HAP-1 (cell line): ENCODE data around the gene SLC6A1.

Source experiments
- DNase-seq, 2 experiments: peaks; one replicate each; pipeline ENCODE4 v3.0.0-alpha.2; 2016 to 2020; ENCODE audit warnings: low spot score in 2 of 2
- H3K27me3 ChIP-seq: fragments of 250-450 bp; sonication (Bioruptor Pico); 2 replicates; pipeline ENCODE4 v1.5.1; 2020; ENCODE audit warnings: low read depth, mild to moderate bottlenecking, moderate library complexity
- H3K36me3 ChIP-seq: fragments of 250-450 bp; sonication (Bioruptor Pico); replicated peaks from 2 replicates; pipeline ENCODE4 v1.5.1; 2020; ENCODE audit warnings: mild to moderate bottlenecking
- H3K4me1 ChIP-seq: fragments of 250-450 bp; sonication (Bioruptor Pico); 2 replicates; pipeline ENCODE4 v1.5.1; 2020; ENCODE audit warnings: mild to moderate bottlenecking
- H3K4me3 ChIP-seq: fragments of 250-450 bp; sonication (Bioruptor Pico); 2 replicates; pipeline ENCODE4 v1.5.1; 2020; ENCODE audit warnings: mild to moderate bottlenecking, moderate library complexity
- H3K9me3 ChIP-seq: fragments of 250-450 bp; sonication (Bioruptor Pico); 2 replicates; pipeline ENCODE4 v1.5.1; 2020; ENCODE audit warnings: mild to moderate bottlenecking, moderate library complexity
- in situ Hi-C: fragments of 300-500 bp; cut with MboI; formaldehyde crosslinking; loops from 3 replicates; pipeline ENCODE4 v1.14.3; 2020; ENCODE audit warnings: low sequenced_read_pairs, inconsistent platforms, mixed read lengths

The SLC6A1 gene

DNA sequence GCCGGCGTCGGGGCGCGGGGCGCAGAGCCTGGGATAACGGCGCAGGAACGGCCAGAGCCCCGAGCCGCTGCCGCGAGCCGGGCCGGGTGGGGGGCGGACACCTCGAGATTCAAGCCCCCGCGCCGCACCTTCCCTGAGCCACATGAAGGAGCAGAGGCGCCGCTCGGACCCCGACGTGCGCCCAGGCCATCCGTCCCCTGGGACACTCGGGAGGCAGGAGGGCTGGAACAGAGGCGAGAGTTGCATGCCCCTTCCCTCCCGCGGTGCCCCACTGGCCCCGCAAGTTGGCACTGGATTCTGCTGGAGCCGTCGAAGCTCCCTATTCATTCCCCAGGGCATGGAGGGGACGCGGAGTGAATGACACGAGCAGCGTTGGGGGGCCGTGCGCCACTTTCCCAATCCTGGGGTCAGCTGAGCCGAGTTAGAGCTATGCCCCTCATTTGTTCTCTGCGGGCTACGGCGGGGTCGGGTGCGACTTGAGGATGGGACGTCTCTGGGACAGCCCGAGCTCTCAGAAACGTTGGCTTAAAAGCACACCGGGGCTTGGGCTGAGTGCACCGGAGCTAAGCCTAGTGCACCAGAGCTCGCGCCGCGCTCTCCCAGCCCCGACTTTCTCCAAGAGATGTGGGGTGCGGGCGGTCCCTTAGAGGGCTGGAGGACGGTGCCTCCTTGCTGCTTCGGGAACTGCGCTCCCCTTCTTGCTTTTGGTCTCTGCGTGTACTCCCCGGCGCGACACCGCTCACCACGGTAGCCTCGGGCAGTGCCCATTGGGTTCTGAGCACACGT lies 588 bp downstream of the SLC6A1 start:
- in situ Hi-C loops = no loop called here
- Histone ChIP-seq H3K9me3 (no peaks in the 10 kb centered on the region), H3K27me3 (peaks cover 32% of the 10 kb centered on the region), H3K4me1 (no peaks in the 10 kb centered on the region), H3K4me3 (no peak overlapping the region), H3K36me3 (no peaks in the 10 kb centered on the region)
- no peak for DNase-seq

DNA sequence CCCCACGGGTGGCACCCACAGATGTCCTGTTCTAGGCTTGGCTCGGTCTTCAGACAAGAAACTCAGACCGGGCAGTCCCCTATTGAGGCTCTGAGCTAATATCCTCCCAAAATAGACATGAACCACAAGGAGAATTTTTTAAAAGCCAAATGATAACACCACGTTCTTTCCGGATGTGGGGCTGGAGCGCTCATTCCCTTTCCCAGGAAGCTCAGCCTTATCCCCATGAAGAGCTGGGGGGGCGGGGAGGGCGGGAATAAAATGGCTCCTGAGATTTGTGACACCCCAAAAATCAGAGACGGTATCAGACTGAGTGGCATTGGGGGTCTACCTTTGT lies 1.1 kb downstream of the SLC6A1 start:
- Histone ChIP-seq H3K27me3 (peaks cover 32% of the 10 kb centered on the region), H3K4me1 (no peaks in the 10 kb centered on the region), H3K36me3 (no peaks in the 10 kb centered on the region), H3K4me3 (no peak overlapping the region), H3K9me3 (no peaks in the 10 kb centered on the region)
- in situ Hi-C loops = no loop called here
- no peak for DNase-seq

DNA sequence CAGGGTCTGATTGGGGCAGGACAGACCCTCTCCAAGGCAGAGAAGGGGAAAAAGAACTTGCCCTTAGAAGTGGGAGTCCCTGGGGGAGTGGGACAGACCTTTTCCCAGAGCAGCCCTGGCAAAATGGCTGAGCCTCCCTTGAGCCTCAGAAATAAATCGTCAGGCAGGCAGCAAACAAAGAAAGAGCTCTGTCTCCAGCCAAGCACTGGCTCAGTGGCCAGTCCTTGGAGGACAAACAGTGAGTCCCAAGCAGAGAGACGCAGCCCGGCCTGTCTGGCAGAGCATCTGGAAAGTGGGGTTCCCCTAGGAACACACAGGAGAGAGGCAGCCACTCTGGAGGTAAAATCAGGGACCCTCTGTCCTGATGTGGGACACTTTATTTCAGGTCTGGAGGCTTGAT lies 1.8 kb downstream of the SLC6A1 start:
- in situ Hi-C loops = no loop called here
- Histone ChIP-seq H3K36me3 (no peaks in the 10 kb centered on the region), H3K4me1 (no peaks in the 10 kb centered on the region), H3K4me3 (no peak overlapping the region), H3K27me3 (peaks cover 32% of the 10 kb centered on the region), H3K9me3 (no peaks in the 10 kb centered on the region)
- no peak for DNase-seq

DNA sequence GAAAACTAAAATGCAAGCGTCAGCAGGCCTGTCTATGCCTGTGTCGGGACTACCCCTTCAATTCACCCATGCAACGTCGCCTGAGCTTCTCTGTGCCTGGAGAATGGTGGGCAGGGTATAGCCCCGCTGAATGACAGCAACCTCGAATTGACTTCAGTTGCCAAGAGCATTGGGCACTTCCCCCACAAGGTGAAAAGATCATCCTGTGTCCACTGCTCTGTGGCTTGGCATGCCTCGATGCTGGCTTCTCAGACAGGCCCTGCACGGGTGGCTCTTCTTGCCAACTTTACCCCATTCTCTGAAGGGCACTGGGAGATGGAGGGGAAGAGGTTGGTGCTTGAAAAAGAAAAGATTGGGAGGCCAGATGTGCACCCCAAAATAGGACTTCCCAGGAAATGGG lies 3.3 kb downstream of the SLC6A1 start:
- H3K27me3 ChIP-seq = peaks cover 32% of the 10 kb centered on the region
- in situ Hi-C loops = no loop called here
- no peaks in the 10 kb centered on the region for H3K9me3 ChIP-seq
- H3K4me1 ChIP-seq = no peaks in the 10 kb centered on the region
- DNase-seq = no peak
- no peak overlapping the region for H3K4me3 ChIP-seq
- no peaks in the 10 kb centered on the region for H3K36me3 ChIP-seq

DNA sequence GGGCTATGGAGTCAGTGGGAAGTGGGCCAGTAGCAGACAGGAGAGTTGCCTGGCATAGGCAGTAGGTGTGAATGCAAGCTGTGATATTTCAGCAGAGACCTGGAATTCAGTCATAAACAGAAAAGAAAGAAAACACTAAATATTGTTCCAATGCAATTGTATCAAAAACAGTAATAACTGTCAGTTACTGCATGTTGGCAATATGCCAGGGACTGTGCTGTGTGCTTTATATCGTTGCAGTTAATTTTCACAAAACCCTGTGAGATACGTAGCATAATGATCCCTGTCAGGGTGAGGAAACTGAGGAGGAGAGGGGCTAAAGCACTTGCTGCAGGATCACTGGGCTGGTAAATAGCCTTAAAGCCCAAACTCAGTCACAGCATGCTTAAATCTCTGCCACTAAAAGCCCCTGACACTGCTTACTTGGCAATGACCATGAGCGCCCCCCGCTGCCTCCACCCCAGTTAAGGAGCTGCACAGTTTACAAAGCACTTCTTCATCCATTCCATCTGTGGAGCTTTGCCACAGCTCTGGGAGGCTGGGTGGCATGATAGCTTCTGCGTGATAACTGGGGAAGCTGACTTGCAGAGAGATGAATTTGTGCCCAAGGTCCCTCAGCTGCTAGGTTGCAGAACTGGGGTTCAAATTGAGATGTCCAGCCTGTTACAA lies 3.9 kb downstream of the SLC6A1 start:
- no peak for DNase-seq
- in situ Hi-C loops = no loop called here
- no peak overlapping the region for H3K4me3 ChIP-seq
- no peaks in the 10 kb centered on the region for H3K9me3 ChIP-seq
- peaks cover 32% of the 10 kb centered on the region for H3K27me3 ChIP-seq
- no peaks in the 10 kb centered on the region for H3K4me1 ChIP-seq
- no peaks in the 10 kb centered on the region for H3K36me3 ChIP-seq

DNA sequence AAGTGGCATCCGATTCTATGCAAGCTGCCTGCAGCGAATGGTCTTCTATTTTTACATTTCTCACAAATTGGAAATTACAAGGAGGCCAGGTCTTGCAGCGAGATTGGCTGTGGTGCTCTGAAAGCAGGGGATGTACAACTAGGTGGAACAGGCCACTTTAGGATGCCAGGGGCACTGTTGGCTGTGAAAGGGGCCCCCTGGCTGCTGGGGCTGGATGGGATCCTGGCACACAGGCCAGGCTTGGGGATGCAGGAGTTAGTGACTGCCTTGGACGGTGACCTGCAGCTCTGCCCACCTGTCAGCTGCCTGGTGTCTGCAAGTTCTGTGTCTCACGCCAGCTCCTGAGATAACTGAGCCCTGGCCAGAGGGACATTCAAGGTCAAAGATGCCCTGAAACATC lies 4.6 kb downstream of the SLC6A1 start:
- in situ Hi-C loops = no loop called here
- H3K36me3 ChIP-seq = no peaks in the 10 kb centered on the region
- H3K9me3 ChIP-seq = no peaks in the 10 kb centered on the region
- peaks cover 28% of the 10 kb centered on the region for H3K27me3 ChIP-seq
- no peaks in the 10 kb centered on the region for H3K4me1 ChIP-seq
- no peak for DNase-seq
- H3K4me3 ChIP-seq = no peak overlapping the region

DNA sequence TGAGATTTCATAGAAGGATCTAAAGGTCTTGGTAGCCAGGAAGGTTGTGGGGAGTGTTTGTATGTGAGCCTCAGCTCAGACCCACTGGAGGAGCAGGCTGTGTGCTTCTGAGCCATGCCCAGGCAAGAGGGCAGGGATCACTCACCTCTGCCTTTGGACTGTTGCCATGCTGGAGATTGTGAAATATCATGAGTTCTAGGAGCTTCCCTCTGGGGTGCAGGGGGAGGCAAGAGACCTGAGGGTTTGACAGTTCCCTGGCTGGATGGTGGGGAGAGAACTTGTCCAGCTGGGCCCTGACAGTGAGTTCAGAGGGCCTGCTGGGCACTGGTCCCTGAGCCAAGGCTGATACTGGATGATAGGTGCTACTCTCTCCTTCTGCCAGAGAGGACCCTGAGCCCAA lies 6.0 kb downstream of the SLC6A1 start:
- Histone ChIP-seq H3K36me3 (no peaks in the 10 kb centered on the region), H3K4me1 (no peaks in the 10 kb centered on the region), H3K4me3 (no peak overlapping the region), H3K27me3 (peaks cover 21% of the 10 kb centered on the region), H3K9me3 (no peaks in the 10 kb centered on the region)
- no peak for DNase-seq
- in situ Hi-C loops = no loop called here

DNA sequence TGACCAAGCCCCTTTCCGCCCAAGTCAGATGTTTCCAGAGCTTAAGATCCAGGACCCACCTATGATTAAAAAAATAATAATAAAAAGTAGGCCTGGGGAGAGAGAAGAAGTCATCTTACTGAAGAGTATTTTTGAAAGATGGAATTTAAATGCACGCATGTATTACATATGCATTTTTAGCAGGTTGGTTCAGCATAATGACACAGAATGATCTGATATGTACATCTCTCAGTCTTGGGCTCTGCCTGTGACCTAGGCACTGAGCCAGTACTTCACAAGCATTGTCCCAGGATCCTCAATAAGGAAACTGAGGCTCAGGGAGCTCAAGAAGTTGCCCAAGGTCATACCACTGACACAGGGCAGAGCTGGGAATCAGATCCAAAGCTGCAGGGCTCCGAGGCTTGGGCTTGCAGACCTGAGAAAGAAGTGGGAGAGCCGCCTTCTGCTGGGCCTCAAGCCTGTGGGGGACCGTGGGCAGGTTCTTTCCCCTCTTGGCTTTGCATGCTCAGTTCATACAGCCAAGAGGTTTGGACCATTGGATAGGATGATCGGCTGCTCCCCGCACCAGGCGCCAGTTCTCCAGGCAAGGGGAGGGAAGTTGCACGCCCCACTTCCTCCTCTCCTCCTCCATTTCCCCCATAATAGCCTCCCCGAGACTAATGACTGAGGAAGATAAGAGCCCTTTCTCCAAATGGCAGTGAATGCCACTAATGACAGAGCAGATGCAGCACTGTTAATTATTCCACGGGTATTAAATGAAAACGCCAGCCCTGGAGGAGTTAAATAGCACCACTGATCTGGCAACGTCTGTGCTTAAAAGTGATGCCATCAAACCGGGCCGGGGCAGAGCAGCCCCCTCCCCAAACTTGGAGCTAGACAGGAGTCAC lies 6.9 kb downstream of the SLC6A1 start:
- in situ Hi-C loops = no loop called here
- H3K4me1 ChIP-seq = no peaks in the 10 kb centered on the region
- no peaks in the 10 kb centered on the region for H3K36me3 ChIP-seq
- no peak for DNase-seq
- no peak overlapping the region for H3K4me3 ChIP-seq
- no peaks in the 10 kb centered on the region for H3K9me3 ChIP-seq
- H3K27me3 ChIP-seq = peaks cover 13% of the 10 kb centered on the region

DNA sequence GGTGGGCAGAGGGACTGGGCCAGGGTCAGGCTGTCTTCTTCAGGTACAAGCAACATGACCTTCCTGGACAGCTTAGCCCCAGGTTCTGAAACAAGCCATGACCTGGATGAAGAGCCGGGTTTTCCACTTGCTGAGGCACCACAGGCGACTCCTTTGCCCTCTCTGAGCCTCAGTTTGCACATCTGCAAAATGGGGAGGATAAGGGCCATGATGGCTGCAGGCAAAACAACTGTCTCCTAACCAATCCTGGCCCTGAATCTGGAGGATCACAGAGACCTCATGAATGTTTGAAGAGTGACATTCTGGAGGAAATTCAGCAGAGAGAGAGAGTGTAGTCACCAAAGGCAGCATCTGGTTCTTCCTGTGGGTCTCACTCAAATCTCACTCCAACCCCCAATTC lies 8.0 kb downstream of the SLC6A1 start:
- in situ Hi-C loops = no loop called here
- no peaks in the 10 kb centered on the region for H3K9me3 ChIP-seq
- H3K4me1 ChIP-seq = no peaks in the 10 kb centered on the region
- no peaks in the 10 kb centered on the region for H3K36me3 ChIP-seq
- peaks cover 11% of the 10 kb centered on the region; the same call in 1 of the 2 replicates for H3K27me3 ChIP-seq
- no peak overlapping the region for H3K4me3 ChIP-seq
- DNase-seq = no peak

DNA sequence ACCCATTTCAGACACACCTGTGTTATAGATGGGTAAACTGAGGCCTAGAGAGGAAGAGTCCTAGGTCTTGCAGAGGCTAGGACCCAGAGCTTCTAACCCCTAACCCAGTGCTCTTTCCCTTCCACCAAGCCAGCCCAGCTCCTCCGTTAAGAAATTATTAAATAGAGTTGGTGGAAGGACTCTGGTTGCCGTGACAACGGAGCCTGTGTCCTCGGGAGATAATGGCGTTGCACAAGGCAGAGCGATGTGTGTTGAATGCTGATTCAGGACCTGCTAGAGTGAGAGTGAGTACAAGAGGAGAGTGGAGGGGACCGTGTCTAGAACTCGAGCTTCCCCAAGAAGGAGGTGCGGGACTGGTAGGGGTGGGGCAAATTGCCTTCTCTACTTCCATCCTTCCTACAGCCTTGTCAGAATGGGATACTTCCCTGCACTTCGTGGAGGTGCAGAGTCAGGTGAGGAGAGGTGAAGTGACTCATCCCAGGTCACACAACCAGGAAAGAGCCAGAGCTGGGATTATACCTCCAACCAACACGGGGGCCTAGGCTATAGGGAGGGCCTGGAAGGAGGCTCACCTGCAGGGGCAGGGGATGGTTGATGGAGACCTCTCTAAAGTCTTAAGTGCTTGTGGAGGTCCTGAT lies 8.6 kb downstream of the SLC6A1 start:
- Histone ChIP-seq H3K4me1 (no peaks in the 10 kb centered on the region), H3K9me3 (no peaks in the 10 kb centered on the region), H3K36me3 (no peaks in the 10 kb centered on the region), H3K4me3 (no peak overlapping the region), H3K27me3 (peaks cover 11% of the 10 kb centered on the region; the same call in 1 of the 2 replicates)
- peak in 1 of 2 experiments; percentile 35 for DNase-seq
- in situ Hi-C loops = no loop called here

DNA sequence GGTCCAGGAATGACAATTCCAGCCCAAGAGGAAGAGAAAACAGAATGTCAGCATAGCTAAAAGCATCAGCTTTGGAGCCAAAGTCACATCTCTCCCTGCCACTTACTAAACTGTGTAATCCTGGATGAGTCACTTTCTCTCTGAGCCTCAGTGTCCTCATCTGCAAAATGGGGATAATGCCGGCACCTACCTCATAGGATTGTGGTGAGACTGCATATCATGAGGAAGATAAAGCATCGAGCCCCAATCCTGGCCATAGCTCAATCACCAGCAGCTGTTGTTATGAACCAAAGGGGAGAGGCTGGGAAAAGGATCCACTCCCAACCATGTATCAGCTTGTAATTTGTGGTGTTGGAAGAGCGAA lies 9.1 kb downstream of the SLC6A1 start:
- no peaks in the 10 kb centered on the region for H3K9me3 ChIP-seq
- DNase-seq = no peak
- H3K4me1 ChIP-seq = no peaks in the 10 kb centered on the region
- H3K36me3 ChIP-seq = no peaks in the 10 kb centered on the region
- in situ Hi-C loops = no loop called here
- peaks cover 6% of the 10 kb centered on the region; the same call in 1 of the 2 replicates for H3K27me3 ChIP-seq
- H3K4me3 ChIP-seq = no peak overlapping the region

DNA sequence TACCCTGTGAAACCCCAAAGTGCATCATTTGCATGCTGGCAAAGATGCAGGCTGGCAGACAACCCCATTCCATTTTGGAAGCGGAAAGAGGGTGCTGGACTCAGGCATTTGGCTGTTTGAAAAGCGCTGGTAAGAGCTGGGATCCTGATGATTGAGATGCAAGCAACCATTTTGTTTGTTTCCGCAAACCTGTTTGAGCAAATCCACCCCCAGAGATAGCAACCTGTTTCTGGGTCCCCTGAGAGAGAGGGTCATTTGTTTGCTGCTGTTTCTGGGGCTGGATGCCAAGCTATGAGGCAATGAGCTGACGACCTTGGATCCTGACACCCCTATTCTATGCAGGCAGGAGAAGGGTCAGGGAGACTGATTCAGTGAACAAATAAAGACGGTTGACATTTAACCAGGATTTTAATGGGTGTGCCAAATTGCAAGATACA lies 9.8 kb downstream of the SLC6A1 start:
- H3K36me3 ChIP-seq = no peaks in the 10 kb centered on the region
- no peaks in the 10 kb centered on the region for H3K4me1 ChIP-seq
- no peak overlapping the region for H3K4me3 ChIP-seq
- H3K27me3 ChIP-seq = peaks cover 6% of the 10 kb centered on the region; the same call in 1 of the 2 replicates
- no peak for DNase-seq
- no peaks in the 10 kb centered on the region for H3K9me3 ChIP-seq
- in situ Hi-C loops = no loop called here

DNA sequence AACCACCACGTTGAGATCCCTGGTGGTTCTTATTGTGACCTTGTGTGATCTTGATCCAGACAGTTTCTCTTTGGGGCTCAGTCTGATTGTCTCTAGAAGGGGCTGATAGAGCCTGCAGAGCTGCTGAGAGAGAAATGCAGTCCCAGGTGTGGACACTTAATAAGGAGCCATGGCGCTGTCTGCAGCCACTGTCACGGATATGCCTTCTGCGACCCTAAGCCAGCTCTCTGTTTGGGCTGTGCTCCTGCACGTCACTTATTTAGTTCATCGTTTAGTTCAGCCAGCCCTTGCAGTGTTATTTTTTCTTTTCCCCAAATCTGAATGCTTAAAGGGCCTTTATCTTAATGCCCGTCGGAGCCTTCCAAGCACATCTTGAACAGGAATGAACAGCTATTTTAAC lies 12.0 kb downstream of the SLC6A1 start:
- Histone ChIP-seq H3K36me3 (no peaks in the 10 kb centered on the region), H3K27me3 (peaks cover 3% of the 10 kb centered on the region; the same call in 1 of the 2 replicates), H3K4me1 (no peaks in the 10 kb centered on the region), H3K4me3 (no peak overlapping the region), H3K9me3 (no peaks in the 10 kb centered on the region)
- in situ Hi-C loops = no loop called here
- no peak for DNase-seq
